Tibial artery (tissue), 4 donors: ENCODE data around the gene NBEAL1.
"Not testable (repeated sequence)": the region's sequence is repeated elsewhere in the genome, so short reads cannot be mapped to it uniquely, and the experiment has no call there.

ENCODE experiments used
- DNase-seq, 2 donors: peaks; one replicate each; pipeline ENCODE4 v3.0.0-alpha.2; 2019
- H3K27ac ChIP-seq, 2 donors: fragments of 200-600 bp; sonication (generic) in 1 of 2; 1 replicate in 1 of 2; 2 replicates in 1 of 2; pipeline ENCODE4 v1.5.1; 2018 to 2019; ENCODE audit warnings: mild to moderate bottlenecking in 1 of 2
- H3K27me3 ChIP-seq, 2 donors: fragments of 200-600 bp; sonication (generic) in 1 of 2; one replicate each; pipeline versions ENCODE4 v1.5.1 to v1.6.0; 2016 to 2019
- H3K36me3 ChIP-seq, 3 donors: fragments of 200-600 bp; sonication (generic) in 2 of 3; one replicate each; pipeline ENCODE4 v1.5.1; 2016 to 2019; ENCODE audit warnings: mild to moderate bottlenecking in 2 of 3
- H3K4me1 ChIP-seq, 4 donors: fragments of 200-600 bp; sonication (generic) in 2 of 4; 1 replicate in 3 of 4; 2 replicates in 1 of 4; pipeline ENCODE4 v1.5.1; 2016 to 2019
- H3K4me3 ChIP-seq, 2 donors: fragments of 200-600 bp; sonication (generic) in 1 of 2; 1 replicate in 1 of 2; 2 replicates in 1 of 2; pipeline ENCODE4 v1.5.1; 2018 to 2019; ENCODE audit warnings: mild to moderate bottlenecking in 2 of 2
- H3K9me3 ChIP-seq, 3 donors: fragments of 200-600 bp; sonication (generic) in 1 of 3; one replicate each; pipeline ENCODE4 v1.5.1; 2016 to 2019
- CTCF ChIP-seq, 2 experiments: fragments of 200-600 bp in 1 of 2; fragments of 450-650 bp in 1 of 2; IDR thresholded peaks; one replicate each; pipeline ENCODE4 v1.5.1; 2017 to 2019; ENCODE audit warnings: antibody characterized with exemption in 2 of 2, mild to moderate bottlenecking in 1 of 2, moderate library complexity in 1 of 2
- intact Hi-C: fragments of 100-400 bp; cut with DNase I; formaldehyde crosslinking; loops from one replicate; pipeline ENCODE4 v1.15.0; 2023; ENCODE audit warnings: low total_unique reads

The NBEAL1 gene

GRCh38 chr2:202989749-202990148, 24.9 kb upstream of the NBEAL1 start:
- Histone ChIP-seq H3K4me1 (no peaks in the 10 kb centered on the region), H3K4me3 (no peak overlapping the region), H3K36me3 (peaks cover 0 to 2% (median under 1%) of the 10 kb centered on the region in 3 donors), H3K27me3 (no peaks in the 10 kb centered on the region), H3K9me3 (no peaks in the 10 kb centered on the region), H3K27ac (no peak overlapping the region)
- TF ChIP-seq CTCF (IDR thresholded peaks at IDR 0.05) = no peak
- intact Hi-C loops = no loop called here
- DNase-seq = no peak

GRCh38 chr2:202990501-202990900, 24.2 kb upstream of the NBEAL1 start:
- intact Hi-C loops = no loop called here
- Histone ChIP-seq H3K4me1 (no peaks in the 10 kb centered on the region), H3K4me3 (no peak overlapping the region), H3K9me3 (no peaks in the 10 kb centered on the region), H3K27me3 (no peaks in the 10 kb centered on the region), H3K27ac (no peak overlapping the region), H3K36me3 (no peaks in the 10 kb centered on the region)
- DNase-seq = no peak
- no peak for TF ChIP-seq CTCF (IDR thresholded peaks at IDR 0.05)

GRCh38 chr2:202997113-202997512, 17.6 kb upstream of the NBEAL1 start:
- H3K9me3 ChIP-seq, H3K4me1 ChIP-seq, DNase-seq, H3K27me3 ChIP-seq, H3K36me3 ChIP-seq, H3K4me3 ChIP-seq, intact Hi-C loops, H3K27ac ChIP-seq: not testable (repeated sequence)

GRCh38 chr2:203002054-203002821, 12.4 kb upstream of the NBEAL1 start:
- H3K27me3 ChIP-seq = no peaks in the 10 kb centered on the region
- no peak overlapping the region for H3K4me3 ChIP-seq
- DNase-seq = no peak
- H3K9me3 ChIP-seq = no peaks in the 10 kb centered on the region
- H3K27ac ChIP-seq = no peak overlapping the region
- no peaks in the 10 kb centered on the region for H3K4me1 ChIP-seq
- H3K36me3 ChIP-seq = peaks cover 0 to 6% (median 0%) of the 10 kb centered on the region in 3 donors
- intact Hi-C loops = no loop called here
- TF ChIP-seq CTCF (IDR thresholded peaks at IDR 0.05) = no peak

- no peak for DNase-seq
- Histone ChIP-seq H3K27ac (no peak overlapping the region), H3K4me1 (no peaks in the 10 kb centered on the region), H3K9me3 (no peaks in the 10 kb centered on the region), H3K36me3 (no peaks in the 10 kb centered on the region), H3K4me3 (no peak overlapping the region), H3K27me3 (no peaks in the 10 kb centered on the region)
- TF ChIP-seq CTCF (IDR thresholded peaks at IDR 0.05) = no peak
- intact Hi-C loops = no loop called here
Measured at GRCh38 chr2:203003716-203004115, 11.0 kb upstream of the NBEAL1 start.

GRCh38 chr2:203016716-203017115, 2.0 kb downstream of the NBEAL1 start:
- Histone ChIP-seq H3K36me3 (no peaks in the 10 kb centered on the region), H3K4me3 (peak overlapping the region; percentile 91 to 92), H3K27ac (peak overlapping the region; percentile 94 to 97), H3K27me3 (no peaks in the 10 kb centered on the region), H3K9me3 (no peaks in the 10 kb centered on the region), H3K4me1 (peaks cover 0 to 28% (median 8%) of the 10 kb centered on the region in 4 donors)
- no peak for DNase-seq
- no peak for TF ChIP-seq CTCF (IDR thresholded peaks at IDR 0.05)
- intact Hi-C loops = loop anchor here (10.0 kb wide), 1 partner anchor 382 kb away; the partner anchor contains the start of gene FAM117B
